GM23338 (cell line): ENCODE results near the gene ME3.

Experiments
- CTCF ChIP-seq, 2 experiments: fragments of 200-600 bp in 1 of 2; sonication (generic) in 1 of 2; conservative IDR thresholded peaks; 2 replicates each; pipeline versions ENCODE4 v1.5.1 to v1.6.1; 2016 to 2017; ENCODE audit warnings: antibody characterized with exemption in 2 of 2, low read depth in 2 of 2, mild to moderate bottlenecking in 2 of 2, moderate library complexity in 1 of 2
- EZH2 ChIP-seq: fragments of 200-600 bp; sonication (generic); IDR thresholded peaks from one replicate; pipeline ENCODE4 v1.8.0; 2017; ENCODE audit warnings: antibody characterized with exemption, mild to moderate bottlenecking, low read depth; ENCODE audit not compliant: unreplicated experiment
- EZH2phosphoT487 ChIP-seq: fragments of 200-600 bp; sonication (generic); IDR thresholded peaks from one replicate; pipeline ENCODE4 v1.8.1; 2018; ENCODE audit warnings: antibody characterized with exemption; ENCODE audit not compliant: unreplicated experiment
- JUNB ChIP-seq: IDR thresholded peaks from one replicate; pipeline ENCODE4 v1.6.1; 2016; ENCODE audit warnings: antibody characterized with exemption; ENCODE audit not compliant: unreplicated experiment
- POLR2AphosphoS5 ChIP-seq: IDR thresholded peaks from 2 replicates; pipeline ENCODE4 v1.6.1; 2016; ENCODE audit warnings: antibody characterized with exemption, low read depth
- REST ChIP-seq: IDR thresholded peaks from one replicate; pipeline ENCODE4 v1.6.1; 2018; ENCODE audit warnings: antibody characterized with exemption; ENCODE audit not compliant: unreplicated experiment
- STAT1 ChIP-seq: IDR thresholded peaks from one replicate; pipeline ENCODE4 v1.6.1; 2016; ENCODE audit warnings: antibody characterized with exemption; ENCODE audit not compliant: unreplicated experiment

- TF ChIP-seq CTCF (conservative IDR thresholded peaks at IDR 0.05; ENCODE audit: low read depth in 2 of 2) (no peak), STAT1 (no peak), REST (no peak), EZH2phosphoT487 (no peak), POLR2AphosphoS5 (no peak), EZH2 (no peak), JUNB (no peak)
Observed at GRCh38 chr11:86438685-86439084, 233.7 kb downstream of the ME3 start.
